Measurements from ENCODE around the gene R3HDM2.

- TF ChIP-seq CTCF (IDR thresholded peaks at IDR 0.05) (no peak), POLR2A (IDR thresholded peaks at IDR 0.05) (no peak)
Observed at GRCh38 chr12:57229634-57230380, 201.0 kb downstream of the R3HDM2 start, which contains the start of gene SHMT2.

Data from breast epithelium (tissue), 3 donors.